Nephron progenitor cell (in vitro differentiated cells): ENCODE data around the gene RASA2.

Experiments used
- DNase-seq: peaks from one replicate; pipeline ENCODE4 v3.0.0; 2021
- H3K27ac Mint-ChIP-seq: 2 replicates; pipeline ENCODE4 v1.8.0; 2021; ENCODE audit warnings: mild to moderate bottlenecking, moderate library complexity, mixed read lengths
- H3K27me3 Mint-ChIP-seq: 2 replicates; pipeline ENCODE4 v1.8.0; 2021; ENCODE audit warnings: mild to moderate bottlenecking, low read depth, mixed read lengths; ENCODE audit not compliant: poor library complexity
- H3K36me3 Mint-ChIP-seq: 2 replicates; pipeline ENCODE4 v1.8.0; 2021; ENCODE audit warnings: low read depth, mixed read lengths
- H3K4me1 Mint-ChIP-seq: 2 replicates; pipeline ENCODE4 v1.8.0; 2021; ENCODE audit warnings: mixed read lengths
- H3K4me3 Mint-ChIP-seq: 2 replicates; pipeline ENCODE4 v1.8.0; 2021; ENCODE audit warnings: mild to moderate bottlenecking, moderate library complexity, mixed read lengths
- H3K9me3 Mint-ChIP-seq: 2 replicates; pipeline ENCODE4 v1.8.0; 2021; ENCODE audit warnings: mild to moderate bottlenecking, moderate library complexity, mixed read lengths
- CTCF ChIP-seq: fragments of 200-600 bp; sonication (generic); IDR thresholded peaks from 2 replicates; pipeline ENCODE4 v1.5.0; 2021; ENCODE audit warnings: antibody characterized with exemption

RASA2 gene

GRCh38 chr3:141523615-141524375 lies 37.0 kb downstream of the RASA2 start:
- H3K36me3 Mint-ChIP-seq = peaks cover 10% of the 10 kb centered on the region
- TF ChIP-seq CTCF = no peak
- H3K4me1 Mint-ChIP-seq = no peaks in the 10 kb centered on the region
- no peaks in the 10 kb centered on the region for H3K27me3 Mint-ChIP-seq
- H3K9me3 Mint-ChIP-seq = no peaks in the 10 kb centered on the region
- peak overlapping the region; percentile 84 for H3K27ac Mint-ChIP-seq
- DNase-seq = no peak
- H3K4me3 Mint-ChIP-seq = no peak overlapping the region

GRCh38 chr3:141524988-141525387 lies 38.2 kb downstream of the RASA2 start:
- H3K27me3 Mint-ChIP-seq = no peaks in the 10 kb centered on the region
- no peaks in the 10 kb centered on the region for H3K9me3 Mint-ChIP-seq
- no peak overlapping the region for H3K27ac Mint-ChIP-seq
- DNase-seq = no peak
- no peak overlapping the region for H3K4me3 Mint-ChIP-seq
- no peaks in the 10 kb centered on the region for H3K36me3 Mint-ChIP-seq
- TF ChIP-seq CTCF = no peak
- no peaks in the 10 kb centered on the region for H3K4me1 Mint-ChIP-seq

- Mint-ChIP-seq H3K27ac (no peak overlapping the region), H3K36me3 (no peaks in the 10 kb centered on the region), H3K4me3 (no peak overlapping the region), H3K9me3 (no peaks in the 10 kb centered on the region), H3K4me1 (no peaks in the 10 kb centered on the region), H3K27me3 (no peaks in the 10 kb centered on the region)
- no peak for TF ChIP-seq CTCF
- DNase-seq = no peak
Measured at GRCh38 chr3:141525814-141526213, 39.0 kb downstream of the RASA2 start.

- Mint-ChIP-seq H3K27ac (no peak overlapping the region), H3K4me3 (no peak overlapping the region), H3K4me1 (no peaks in the 10 kb centered on the region), H3K36me3 (no peaks in the 10 kb centered on the region), H3K9me3 (no peaks in the 10 kb centered on the region), H3K27me3 (no peaks in the 10 kb centered on the region)
- DNase-seq = no peak
- TF ChIP-seq CTCF = no peak
Measured at GRCh38 chr3:141526709-141527108, 39.9 kb downstream of the RASA2 start.

DNA sequence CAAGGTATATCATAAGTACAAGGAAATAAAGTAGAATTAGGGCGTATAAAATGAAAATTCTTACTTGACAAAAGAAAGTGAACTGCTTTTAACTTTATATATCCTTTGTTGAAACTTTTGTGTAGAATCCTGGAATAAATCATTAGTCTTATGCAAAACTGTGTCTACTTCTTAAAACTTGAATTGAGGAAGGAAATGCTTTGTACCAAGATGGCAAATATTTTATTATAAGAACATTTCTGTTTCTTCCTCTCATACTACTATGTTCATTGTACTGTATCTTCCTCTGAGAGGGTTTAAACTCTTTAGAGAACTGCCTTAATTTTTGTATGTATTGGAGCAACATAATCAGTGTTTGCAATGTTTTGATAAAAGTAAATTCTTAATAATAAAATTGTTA lies 42.0 kb downstream of the RASA2 start:
- Mint-ChIP-seq H3K36me3 (peaks cover 3% of the 10 kb centered on the region), H3K9me3 (no peaks in the 10 kb centered on the region), H3K4me3 (no peak overlapping the region), H3K27ac (no peak overlapping the region), H3K27me3 (no peaks in the 10 kb centered on the region), H3K4me1 (no peaks in the 10 kb centered on the region)
- no peak for DNase-seq
- no peak for TF ChIP-seq CTCF

DNA sequence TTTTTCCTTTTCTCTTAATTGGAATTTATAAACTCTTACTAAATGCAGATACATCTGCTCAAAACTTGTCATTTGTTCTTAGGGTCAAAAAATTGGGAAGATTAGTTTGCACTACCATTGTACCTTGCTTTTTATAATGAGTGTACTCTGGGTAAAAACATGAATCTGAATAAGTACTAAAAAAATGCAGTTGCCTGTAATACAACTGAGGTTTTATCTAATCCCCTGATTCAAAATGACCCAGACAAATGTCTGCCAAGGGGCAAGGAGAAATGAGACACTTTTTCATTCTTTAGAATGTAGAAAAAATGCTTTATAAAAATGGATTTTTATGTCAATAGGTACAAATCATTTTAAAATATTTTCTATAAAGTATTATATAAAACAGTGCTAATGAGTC lies 42.4 kb downstream of the RASA2 start:
- no peaks in the 10 kb centered on the region for H3K27me3 Mint-ChIP-seq
- peak overlapping the region; percentile 22 for H3K27ac Mint-ChIP-seq
- peaks cover 7% of the 10 kb centered on the region for H3K36me3 Mint-ChIP-seq

More for the DNA sequence above, 42.4 kb downstream of the RASA2 start:
- Mint-ChIP-seq H3K4me1 (no peaks in the 10 kb centered on the region), H3K4me3 (no peak overlapping the region), H3K9me3 (no peaks in the 10 kb centered on the region)
- DNase-seq = no peak
- TF ChIP-seq CTCF = no peak
